ENCODE results near the gene NDUFA1. TPM values are rescaled to one million over a fixed set of nuclear protein-coding genes. Genes with fewer than 3 reads are reported as not detected.

The NDUFA1 gene
- total and polyA plus RNA-seq, 10 donors = 35.3 to 142 (median 78.1) TPM

- H3K36me3 ChIP-seq = no peaks in the 10 kb centered on the region
- no peak for TF ChIP-seq POLR2AphosphoS5 (IDR thresholded peaks at IDR 0.05)
- TF ChIP-seq CTCF (IDR thresholded peaks at IDR 0.05 in 8 of 11, conservative IDR thresholded peaks at IDR 0.05 in 3 of 11) = no peak
- no peak for TF ChIP-seq POLR2A (IDR thresholded peaks at IDR 0.05)
- 62 to 83% (median 77%) methylated on average over 4 of the region's 4 CpGs for WGBS, 5 donors
- no peak for DNase-seq
- no peak within 1 kb of the TSS for H3K4me3 ChIP-seq
- intact Hi-C loops (cut with DNase I; ENCODE audit: low total_unique reads) = no loop called here
- H3K4me1 ChIP-seq = no peaks in the 10 kb centered on the region
- no peaks in the 10 kb centered on the region for H3K27me3 ChIP-seq (replicated peaks in 1 of 7)
- no peak within 1 kb of the TSS for H3K27ac ChIP-seq
- no peaks in the 10 kb centered on the region for H3K9me3 ChIP-seq
Measured at GRCh38 chrX:119895843-119896326, 24.3 kb downstream of the NDUFA1 start, which contains the start of gene AKAP14. TSS of gene AKAP14 (plus strand) at chrX:119895893. CDS start at chrX:119903224, 7,331 bp downstream.

- no peak for DNase-seq
- Histone ChIP-seq H3K4me3 (no peak overlapping the region), H3K9me3 (no peaks in the 10 kb centered on the region), H3K27ac (peak overlapping the region in 1 of 8 donors; percentile 18), H3K27me3 (replicated peaks in 1 of 7) (no peaks in the 10 kb centered on the region), H3K36me3 (no peaks in the 10 kb centered on the region), H3K4me1 (no peaks in the 10 kb centered on the region)
- 13 to 37% (median 18%) methylated on average over 2 of the region's 2 CpGs for WGBS, 5 donors
- intact Hi-C loops (cut with DNase I; ENCODE audit: low total_unique reads) = no loop called here
- TF ChIP-seq CTCF (IDR thresholded peaks at IDR 0.05 in 8 of 11, conservative IDR thresholded peaks at IDR 0.05 in 3 of 11) (no peak), POLR2A (IDR thresholded peaks at IDR 0.05) (no peak)
Measured at GRCh38 chrX:119899125-119899524, 27.5 kb downstream of the NDUFA1 start.

- no peaks in the 10 kb centered on the region for H3K36me3 ChIP-seq
- TF ChIP-seq CTCF (IDR thresholded peaks at IDR 0.05 in 8 of 11, conservative IDR thresholded peaks at IDR 0.05 in 3 of 11) (no peak), POLR2A (IDR thresholded peaks at IDR 0.05) (no peak), POLR2AphosphoS5 (IDR thresholded peaks at IDR 0.05) (no peak)
- no peak overlapping the region for H3K4me3 ChIP-seq
- H3K9me3 ChIP-seq = no peaks in the 10 kb centered on the region
- no peak for DNase-seq
- H3K27ac ChIP-seq = no peak overlapping the region
- H3K4me1 ChIP-seq = no peaks in the 10 kb centered on the region
- H3K27me3 ChIP-seq (replicated peaks in 1 of 7) = no peaks in the 10 kb centered on the region
- intact Hi-C loops (cut with DNase I; ENCODE audit: low total_unique reads) = no loop called here
- WGBS, 5 donors = 43 to 50% (median 48%) methylated on average over 1 of the region's 1 CpG
Measured at GRCh38 chrX:119900976-119901375, 29.3 kb downstream of the NDUFA1 start.

- Histone ChIP-seq H3K36me3 (no peaks in the 10 kb centered on the region), H3K27me3 (replicated peaks in 1 of 7) (no peaks in the 10 kb centered on the region), H3K4me3 (no peak overlapping the region), H3K4me1 (no peaks in the 10 kb centered on the region), H3K27ac (no peak overlapping the region), H3K9me3 (no peaks in the 10 kb centered on the region)
- intact Hi-C loops (cut with DNase I; ENCODE audit: low total_unique reads) = no loop called here
- no peak for DNase-seq
- TF ChIP-seq POLR2AphosphoS5 (IDR thresholded peaks at IDR 0.05) (no peak), CTCF (IDR thresholded peaks at IDR 0.05 in 8 of 11, conservative IDR thresholded peaks at IDR 0.05 in 3 of 11) (no peak), POLR2A (IDR thresholded peaks at IDR 0.05) (no peak)
- WGBS, 5 donors = 75 to 98% (median 88%) methylated on average over 4 to 5 of the region's 5 CpGs
Measured at GRCh38 chrX:119916310-119916709, 44.7 kb downstream of the NDUFA1 start.
